ENCODE measurements around the gene UBQLN4. TPM values are rescaled to one million over a fixed set of nuclear protein-coding genes. Genes with fewer than 3 reads are reported as not detected.

Gene UBQLN4
- 31.0 and 34.0 TPM in 2 replicates for total RNA-seq

- DNase-seq (ENCODE audit: extremely low read depth, low read depth, low spot score): no peak
Measured at GRCh38 chr1:156053768-156054499, at the start of gene UBQLN4. Gene UBQLN4, minus strand, starts transcription at chr1:156053798. Its CDS starts 97 bp downstream, at chr1:156053701.

- no peak for DNase-seq (ENCODE audit: extremely low read depth, low read depth, low spot score)
Measured at GRCh38 chr1:156102633-156103511, 49.3 kb upstream of the UBQLN4 start.

DNA sequence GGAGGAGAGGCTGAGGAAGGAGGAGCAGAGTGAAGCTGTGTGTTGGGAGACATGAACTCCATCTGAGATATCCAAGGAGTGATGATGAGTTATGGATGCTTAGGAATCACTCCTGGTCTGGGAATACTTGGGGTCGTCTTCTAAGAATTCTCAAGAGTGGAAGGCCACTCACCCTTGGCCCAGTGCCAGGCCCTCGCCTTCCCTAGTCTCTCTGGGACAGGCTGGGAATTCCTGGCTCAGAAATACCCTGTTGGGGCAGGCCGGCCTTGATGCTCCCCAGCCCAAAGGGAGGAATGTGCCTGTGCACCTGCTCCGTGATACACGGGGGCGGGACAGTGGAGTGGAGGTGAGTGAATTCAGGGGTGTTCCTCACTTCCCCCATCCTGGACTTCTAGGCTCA lies 48.3 kb upstream of the UBQLN4 start:
- DNase-seq (ENCODE audit: extremely low read depth, low read depth, low spot score): no peak

DNA sequence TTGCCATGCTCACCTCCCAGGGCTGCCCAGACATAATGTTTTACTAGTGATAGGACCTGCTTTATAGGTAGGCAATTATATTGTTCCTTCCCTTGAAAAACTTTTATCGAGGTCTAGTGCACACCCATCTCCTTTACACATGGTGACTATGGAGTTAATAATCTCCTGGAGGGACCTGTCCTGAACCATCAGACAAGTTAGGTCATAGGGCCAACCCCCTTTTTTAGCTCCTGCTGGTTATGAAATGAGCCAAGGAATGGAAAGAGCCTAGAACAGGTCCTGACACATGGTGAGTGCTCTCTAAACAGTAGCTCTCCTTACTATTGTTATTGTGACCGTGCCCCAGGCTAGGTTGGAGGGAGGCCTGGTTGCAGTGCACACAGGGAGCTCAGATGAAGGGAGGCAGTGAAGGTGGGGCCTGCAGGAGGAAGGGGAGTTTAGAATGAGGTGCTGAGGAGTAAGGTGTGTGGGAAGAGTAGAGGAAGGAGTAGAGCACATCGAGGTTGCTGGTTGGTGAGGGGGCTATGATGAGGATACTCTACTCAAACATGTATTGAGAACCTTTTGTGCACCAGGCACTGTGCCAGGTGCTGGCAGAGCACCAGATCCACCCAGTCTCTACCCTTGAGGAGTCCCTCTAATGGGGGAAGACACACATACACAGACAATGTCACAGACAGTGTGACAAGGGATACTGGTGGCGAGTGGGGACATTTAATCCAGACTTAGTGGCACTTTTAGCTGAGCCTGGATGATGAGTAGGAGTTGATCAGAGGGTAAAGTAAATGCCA lies 46.8 kb upstream of the UBQLN4 start:
- no peak for DNase-seq (ENCODE audit: extremely low read depth, low read depth, low spot score)

GRCh38 chr1:156099282-156099681 lies 45.7 kb upstream of the UBQLN4 start:
- no peak for DNase-seq (ENCODE audit: extremely low read depth, low read depth, low spot score)

GRCh38 chr1:156098784-156099183 lies 45.2 kb upstream of the UBQLN4 start:
- DNase-seq (ENCODE audit: extremely low read depth, low read depth, low spot score): no peak

DNA sequence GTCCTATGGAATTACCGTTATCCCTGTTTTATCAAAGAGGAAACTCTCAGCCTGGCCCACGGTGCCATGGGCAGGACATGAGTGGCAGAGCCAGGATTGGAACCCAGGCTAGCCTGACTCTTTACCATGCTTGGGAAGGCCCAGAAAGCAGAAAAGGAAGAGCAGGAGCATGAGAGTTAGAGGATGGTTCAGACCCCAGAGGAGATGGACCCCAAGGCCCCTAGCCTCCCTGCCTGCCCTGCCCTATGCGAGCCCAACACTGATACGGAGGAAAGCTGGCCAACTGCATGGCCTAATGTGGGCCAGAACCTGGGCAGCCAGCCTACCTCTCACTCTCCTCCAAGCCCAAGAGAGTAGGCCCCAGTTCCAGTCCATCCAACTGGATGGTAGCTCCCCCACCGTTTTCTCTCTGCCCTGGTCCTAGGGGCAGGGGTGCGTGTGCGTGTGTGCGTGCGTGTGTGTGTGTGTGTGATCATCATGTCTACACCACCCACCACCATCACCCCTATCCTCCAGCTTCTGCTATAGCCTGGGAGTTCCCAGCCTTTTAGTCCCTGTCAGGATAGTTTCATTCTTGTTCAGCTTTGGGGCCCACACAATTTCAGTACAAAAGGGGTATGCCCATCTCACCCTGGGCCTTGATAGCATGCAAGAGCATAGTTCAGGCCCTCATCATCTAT lies 44.0 kb upstream of the UBQLN4 start:
- no peak for DNase-seq (ENCODE audit: extremely low read depth, low read depth, low spot score)

GRCh38 chr1:156096640-156097391 lies 43.2 kb upstream of the UBQLN4 start:
- DNase-seq (ENCODE audit: extremely low read depth, low read depth, low spot score): no peak

DNA sequence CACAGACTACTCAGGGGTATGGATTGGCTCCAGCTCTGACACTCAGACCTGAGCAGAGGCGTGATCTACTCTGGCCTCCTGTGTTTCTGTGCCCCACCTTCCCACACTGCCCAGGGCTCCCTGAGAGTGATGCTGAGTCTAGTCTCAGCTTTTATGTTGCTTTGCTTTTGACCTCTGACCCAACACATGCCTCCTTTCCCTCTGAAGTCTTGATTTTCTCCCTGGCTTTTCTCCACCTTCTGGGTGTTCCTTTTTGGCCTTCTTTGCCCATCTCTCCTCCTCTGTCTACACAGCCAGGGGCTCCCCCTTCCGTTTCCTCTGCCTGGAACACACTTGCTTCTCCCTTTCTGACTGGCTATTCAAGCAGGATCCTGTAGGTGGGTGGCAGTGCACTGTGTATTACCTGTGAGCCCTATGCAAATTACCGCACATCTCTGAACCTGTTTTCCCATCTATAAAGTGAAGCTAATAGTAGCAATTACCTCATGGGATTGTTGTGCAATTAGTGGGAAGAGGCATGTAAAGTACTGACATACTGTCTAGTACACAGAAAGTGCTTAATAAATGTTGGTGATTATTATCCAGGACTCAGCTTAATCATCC lies 42.4 kb upstream of the UBQLN4 start:
- DNase-seq (ENCODE audit: extremely low read depth, low read depth, low spot score): no peak

DNA sequence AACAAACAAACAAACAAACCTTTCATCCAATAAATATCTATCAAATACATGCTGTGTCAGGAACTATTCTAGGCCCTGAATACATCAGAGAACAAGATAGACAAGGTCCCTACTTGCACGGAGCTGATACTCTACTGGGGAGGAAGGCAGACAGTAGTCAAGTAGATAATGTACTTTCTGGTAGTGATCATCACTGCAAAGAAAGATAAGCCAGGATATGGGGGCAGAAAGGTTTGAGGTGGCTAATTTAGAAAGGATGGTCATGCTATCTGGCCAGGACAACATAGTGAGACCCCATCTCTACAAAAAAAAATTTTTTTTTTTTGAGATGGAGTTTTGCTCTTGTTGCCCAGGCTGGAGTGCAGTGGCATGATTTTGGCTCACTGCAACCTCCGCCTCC lies 38.0 kb upstream of the UBQLN4 start:
- DNase-seq (ENCODE audit: extremely low read depth, low read depth, low spot score): no peak

GRCh38 chr1:156090840-156091188 lies 37.2 kb upstream of the UBQLN4 start:
- no peak for DNase-seq (ENCODE audit: extremely low read depth, low read depth, low spot score)

DNA sequence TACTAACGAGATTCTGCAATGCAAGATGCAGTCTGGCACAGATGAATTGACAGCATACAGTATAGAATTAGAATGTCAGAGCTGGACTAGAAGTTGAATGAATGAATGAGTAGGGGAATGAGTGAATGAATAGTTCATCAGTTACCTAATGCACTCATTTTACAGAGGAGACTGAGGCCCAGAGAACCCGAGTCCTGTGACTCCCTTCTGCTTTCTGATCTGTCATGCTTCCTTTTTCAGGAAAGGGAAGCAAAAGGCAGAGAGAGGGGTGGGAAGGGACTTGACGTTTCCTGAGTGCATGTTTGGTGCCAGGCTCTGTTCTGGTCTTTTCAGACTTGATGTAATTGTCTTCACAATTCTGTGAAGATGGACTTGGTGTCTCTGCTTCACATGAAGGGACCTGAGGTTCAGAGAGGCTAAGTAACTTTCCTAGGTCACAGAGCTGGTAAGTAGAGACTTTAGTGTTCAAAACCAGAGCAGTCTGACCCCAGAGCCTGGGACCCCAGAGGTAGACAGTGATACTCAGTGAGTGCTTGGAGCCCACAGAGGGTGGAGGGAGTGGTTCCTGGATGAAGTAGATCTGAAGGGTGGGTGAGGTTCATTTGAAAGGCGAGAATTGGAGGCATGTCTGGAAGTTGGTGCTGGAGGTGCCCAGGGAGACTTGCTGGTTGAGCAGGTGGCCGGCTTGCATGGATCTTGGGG lies 36.7 kb upstream of the UBQLN4 start:
- no peak for DNase-seq (ENCODE audit: extremely low read depth, low read depth, low spot score)

GRCh38 chr1:156089704-156090103 lies 36.1 kb upstream of the UBQLN4 start:
- no peak for DNase-seq (ENCODE audit: extremely low read depth, low read depth, low spot score)

- no peak for DNase-seq (ENCODE audit: extremely low read depth, low read depth, low spot score)
Measured at GRCh38 chr1:156086256-156086662, 32.7 kb upstream of the UBQLN4 start.

DNA sequence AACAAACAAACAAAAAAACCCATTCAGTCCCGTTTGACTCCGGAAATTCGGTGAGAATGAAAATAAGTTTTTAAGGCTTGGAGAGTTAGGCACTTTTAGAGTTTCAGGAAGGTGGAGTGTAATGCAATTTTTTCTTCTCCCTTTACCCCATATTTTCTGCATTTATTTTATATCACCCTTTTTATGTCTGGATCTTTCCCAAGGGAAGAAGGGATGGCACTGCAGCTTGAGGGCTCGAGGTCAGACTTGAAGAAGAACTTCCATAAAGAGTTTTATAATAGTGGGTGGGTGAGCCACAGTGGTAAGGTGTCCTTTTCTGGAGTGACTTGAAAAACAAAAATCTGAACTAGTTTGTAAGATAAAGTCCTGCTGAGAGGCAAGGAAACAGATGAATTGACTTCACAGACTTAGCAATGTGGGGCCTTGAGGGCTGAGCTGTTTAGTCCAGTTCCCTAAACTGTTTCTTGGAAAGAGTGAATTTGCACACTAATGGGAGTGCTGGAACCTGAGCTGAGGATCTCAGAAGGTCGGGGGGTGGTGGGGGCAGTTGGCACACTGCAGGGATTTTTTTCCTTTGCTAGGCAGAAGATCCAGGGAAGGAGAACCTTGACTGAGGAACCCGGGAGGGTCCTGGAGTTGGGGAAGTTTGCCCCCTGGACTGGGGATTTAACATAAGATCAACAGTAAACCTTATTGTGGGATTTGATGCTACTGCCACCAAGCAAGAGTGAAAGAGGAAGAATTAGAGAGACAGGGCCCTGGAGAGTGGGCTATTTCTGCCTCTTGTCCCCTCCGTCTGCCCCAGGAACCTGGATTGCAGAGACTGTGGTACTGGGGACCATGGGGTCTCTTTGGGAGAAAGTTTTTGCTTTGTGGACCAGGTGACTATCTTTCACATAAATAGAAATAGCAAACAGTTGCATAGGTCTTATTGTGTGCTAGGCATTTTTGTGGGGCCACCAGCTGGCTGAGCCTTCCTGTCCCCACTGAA lies 30.5 kb upstream of the UBQLN4 start:
- DNase-seq (ENCODE audit: extremely low read depth, low read depth, low spot score): no peak

- DNase-seq (ENCODE audit: extremely low read depth, low read depth, low spot score): no peak
Measured at GRCh38 chr1:156082309-156083091, 28.9 kb upstream of the UBQLN4 start, which contains the start of gene MEX3A. Gene MEX3A, minus strand, starts transcription at chr1:156082465. Its CDS starts 467 bp downstream, at chr1:156081998.

DNA sequence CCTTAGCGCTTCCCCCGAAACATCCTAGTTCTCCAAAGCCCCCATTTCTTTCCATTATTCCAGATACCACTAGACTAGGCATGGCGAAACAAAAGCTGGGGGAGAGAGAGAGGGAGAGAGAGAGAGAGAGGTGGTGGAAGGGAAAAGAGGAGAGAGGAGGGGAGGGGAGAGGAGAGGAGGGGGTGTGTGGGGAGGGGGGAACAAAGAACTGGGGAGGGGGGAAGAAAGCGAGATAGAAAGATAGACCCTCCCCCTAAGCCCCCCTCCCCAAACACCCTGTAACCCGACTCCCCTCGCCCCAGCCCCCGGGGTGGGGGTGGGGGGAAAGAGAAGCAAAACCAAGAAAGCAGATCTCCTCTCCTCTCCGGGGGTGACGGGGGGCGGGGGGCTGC lies 28.3 kb upstream of the UBQLN4 start:
- DNase-seq (ENCODE audit: extremely low read depth, low read depth, low spot score): no peak
